ENCODE measurements around the gene ATP1A3.
"Not testable (repeated sequence)": the region's sequence is repeated elsewhere in the genome, so short reads cannot be mapped to it uniquely, and the experiment has no call there.

Gene ATP1A3

DNA sequence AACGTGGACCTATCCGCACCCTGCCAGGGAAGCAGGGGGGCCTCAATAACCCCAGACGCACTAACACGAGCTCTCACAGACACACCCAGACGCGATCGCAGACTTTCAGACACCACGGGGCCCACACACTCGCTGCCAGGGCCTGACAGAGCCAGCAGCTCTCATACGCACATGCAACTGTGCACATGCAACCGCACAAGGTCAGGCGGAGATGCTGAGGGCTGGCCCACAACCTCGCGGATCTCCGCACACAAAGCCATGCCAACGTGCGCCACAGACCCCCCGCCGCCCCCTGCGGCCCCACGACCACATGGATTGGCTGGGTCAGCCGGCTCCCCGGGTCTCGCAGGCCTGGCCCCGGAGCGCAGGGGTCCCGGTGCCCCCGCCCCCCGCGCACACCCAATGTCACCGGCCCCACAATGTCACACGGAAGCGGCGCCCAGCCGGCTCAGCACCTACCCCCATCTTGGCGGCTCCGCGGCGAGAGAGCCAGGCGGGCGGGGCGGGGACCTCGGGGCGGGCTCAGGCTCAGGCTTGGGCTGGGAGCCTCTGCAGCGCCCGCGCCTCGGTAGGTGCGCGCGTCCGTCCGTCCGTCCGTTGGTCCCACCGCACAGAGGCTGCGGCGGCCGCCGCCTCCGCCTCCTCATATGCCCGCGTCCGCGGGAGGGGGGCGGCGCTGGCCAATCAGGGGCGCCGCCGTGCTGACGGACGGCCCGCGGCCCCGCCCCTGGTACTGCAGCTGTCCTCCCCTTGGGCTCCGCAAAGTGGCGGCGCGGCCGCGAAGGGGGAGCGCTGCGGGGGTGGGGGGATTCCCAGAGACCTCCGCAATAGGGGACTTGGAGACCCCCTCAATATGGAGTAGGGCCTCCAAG is at the start of gene ATP1A3:
ATP1A3 (minus strand) TSS at position 619 of the 872 bp plus-strand sequence; CDS start at position 465, 154 bp downstream.
- DNase-seq (ENCODE audit: low spot score), result peak; percentile 90

DNA sequence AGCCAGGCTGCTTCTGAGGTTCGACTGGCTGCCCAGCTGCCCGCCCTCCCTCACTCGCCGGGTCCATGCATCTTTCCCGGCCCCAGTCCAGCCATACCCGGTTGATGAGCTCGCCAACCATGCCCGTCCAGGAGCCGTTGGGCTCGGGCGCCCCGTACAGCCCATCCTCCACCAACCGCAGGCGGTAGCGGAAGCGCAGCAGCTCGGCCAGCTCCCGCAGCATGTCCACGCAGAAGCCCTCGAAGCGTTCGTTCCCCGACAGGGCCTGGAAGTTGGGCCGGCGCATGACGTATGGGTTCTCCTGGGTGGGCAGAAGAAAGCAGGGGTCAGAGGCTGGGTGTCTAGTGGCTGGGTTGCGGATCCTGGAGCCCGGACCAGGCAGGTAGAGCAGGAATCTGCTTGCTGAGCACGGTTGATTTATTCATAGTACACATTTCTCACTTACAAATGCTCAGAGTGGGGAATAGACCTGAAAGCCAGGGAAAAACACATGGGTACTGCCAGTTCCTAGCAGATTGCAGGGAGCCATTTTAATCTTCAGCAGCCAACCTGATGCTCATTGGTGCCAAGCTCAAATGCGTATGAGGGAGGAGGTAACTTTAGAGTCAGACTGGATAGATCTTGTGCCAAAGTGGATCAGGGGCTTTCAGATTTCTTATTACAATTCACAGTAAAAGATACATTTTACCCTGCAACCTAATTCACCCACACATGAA is 48.6 kb upstream of the ATP1A3 start:
- no peak for DNase-seq (ENCODE audit: low spot score)

DNA sequence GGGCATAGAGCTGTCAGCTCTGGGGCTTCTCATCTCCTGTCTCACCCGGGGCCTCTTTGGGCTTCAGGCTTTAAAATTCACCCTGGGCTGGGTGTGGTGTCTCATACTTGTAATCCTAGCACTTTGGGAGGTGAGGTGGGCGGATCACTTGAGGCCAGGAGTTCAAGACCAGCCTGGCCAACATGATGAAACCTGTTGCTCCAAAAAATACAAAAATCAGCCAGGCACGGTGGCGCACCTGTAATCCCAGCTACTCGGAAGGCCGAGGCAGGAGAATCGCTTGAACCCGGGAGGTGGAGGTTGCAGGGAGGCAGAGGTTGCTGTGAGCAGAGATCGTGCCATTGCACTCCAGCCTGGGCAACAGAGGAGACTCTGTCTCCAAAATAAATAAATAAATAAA is 46.5 kb upstream of the ATP1A3 start:
- DNase-seq (ENCODE audit: low spot score), result not testable (repeated sequence)

DNA sequence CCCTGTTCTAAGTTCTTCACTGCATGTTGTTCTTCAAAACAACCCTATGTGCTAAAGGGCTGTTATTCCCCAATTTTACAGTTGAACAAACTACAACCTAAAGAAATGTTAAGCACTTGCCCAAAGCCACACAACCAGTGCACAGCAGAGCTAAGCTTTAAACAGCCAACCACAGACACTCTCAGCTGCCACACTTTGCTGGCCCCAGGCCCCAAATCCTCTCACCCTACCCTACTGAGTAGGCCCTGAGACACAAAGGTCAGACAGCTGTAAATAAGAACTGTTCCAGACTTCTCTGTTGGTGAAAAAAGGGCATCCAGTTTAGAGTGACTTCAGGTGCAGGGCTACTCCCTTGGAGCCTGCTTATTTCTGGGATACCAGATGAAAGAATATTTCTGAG is 46.0 kb upstream of the ATP1A3 start:
- no peak for DNase-seq (ENCODE audit: low spot score)

DNA sequence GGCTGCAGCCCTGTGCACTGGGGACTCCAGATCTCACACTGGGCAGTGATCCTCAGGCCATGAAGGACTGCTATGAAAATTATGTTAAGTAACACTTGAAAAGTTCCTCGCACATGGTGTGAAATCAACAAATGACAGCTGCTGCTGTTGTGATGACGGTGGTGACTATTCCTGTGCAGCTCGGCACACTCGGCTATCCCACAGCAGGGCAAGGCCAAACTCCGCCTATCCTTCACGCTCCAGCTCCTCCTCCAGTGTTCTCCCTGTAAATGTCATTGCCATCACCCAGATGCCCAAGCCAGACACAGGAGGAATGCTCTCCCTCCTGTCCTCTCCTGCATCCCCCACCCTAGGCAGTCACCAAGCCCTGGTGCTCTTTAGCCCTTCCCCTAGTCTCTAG is 44.6 kb upstream of the ATP1A3 start:
- DNase-seq (ENCODE audit: low spot score), result no peak

DNA sequence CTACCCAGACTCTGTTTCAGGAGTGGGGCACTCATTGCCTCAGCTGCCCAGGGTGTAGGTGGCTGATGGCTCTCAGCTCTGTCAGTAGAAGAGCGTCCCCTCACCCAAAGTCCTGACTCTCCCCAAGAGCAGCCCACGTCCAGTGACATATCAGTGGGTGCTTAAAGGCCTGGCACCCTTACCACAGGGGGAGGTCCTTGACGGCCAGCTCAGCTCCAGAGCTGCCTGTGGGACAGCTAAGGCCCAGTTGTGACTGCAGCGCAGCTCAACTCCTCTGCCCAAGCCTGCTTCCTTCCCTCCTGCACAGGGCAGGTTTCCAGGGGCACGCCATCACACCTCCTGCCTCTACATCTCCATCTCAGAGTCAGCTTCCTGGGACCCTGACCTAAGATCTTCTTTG is 43.6 kb upstream of the ATP1A3 start:
- no peak for DNase-seq (ENCODE audit: low spot score)

DNA sequence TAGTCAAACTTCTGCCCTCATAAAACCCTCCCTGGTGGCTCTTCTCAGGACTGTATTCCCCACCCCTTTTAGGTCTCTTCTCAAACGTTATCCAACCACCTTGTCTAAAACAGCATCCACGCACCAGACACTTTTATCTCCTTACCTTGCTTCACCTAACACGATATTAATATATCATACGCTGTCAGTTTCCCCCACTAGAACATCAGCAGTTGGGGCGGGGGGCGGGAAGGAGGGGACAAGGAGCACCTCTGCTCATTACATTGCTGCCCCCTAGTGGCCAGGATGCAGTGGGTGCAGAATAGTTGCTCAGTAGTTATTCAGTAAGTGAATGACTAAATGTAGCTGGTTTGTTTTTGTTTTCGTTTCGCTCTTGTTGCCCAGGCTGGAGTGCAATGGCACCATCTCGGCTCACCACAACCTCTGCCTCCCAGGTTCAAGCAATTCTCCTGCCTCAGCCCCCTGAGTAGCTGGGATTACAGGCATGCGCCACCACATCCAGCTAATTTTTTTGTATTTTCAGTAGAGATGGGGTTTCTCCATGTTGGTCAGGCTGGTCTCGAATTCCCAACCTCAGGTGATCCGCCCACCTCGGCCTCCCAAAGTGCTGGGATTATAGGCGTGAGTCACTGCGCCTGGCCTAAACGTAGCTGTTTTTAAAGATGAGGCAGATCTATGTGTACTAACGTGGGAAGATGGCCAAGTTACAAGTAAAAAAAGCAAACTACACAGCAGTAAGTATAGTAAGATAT is 40.8 kb upstream of the ATP1A3 start:
- peak; percentile 87 for DNase-seq (ENCODE audit: low spot score)

DNA sequence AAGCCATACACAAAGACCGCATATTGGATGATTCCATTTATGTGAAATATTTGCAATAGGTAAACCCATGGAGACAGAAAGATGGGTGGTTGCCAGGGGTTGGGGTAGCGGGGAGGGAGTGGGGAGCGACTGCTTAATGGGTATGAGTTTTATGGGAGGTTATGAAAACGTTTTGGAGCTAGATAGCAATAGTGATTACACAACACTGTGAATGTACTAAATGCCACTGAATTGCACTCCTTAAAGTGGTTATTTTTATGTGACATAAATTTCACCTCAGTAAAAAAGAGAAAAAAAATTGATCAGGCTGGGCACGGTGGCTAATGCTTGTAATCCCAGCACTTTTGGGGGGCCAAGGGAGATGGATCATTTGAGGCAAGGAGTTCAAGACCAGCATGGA is 39.4 kb upstream of the ATP1A3 start:
- no peak for DNase-seq (ENCODE audit: low spot score)

DNA sequence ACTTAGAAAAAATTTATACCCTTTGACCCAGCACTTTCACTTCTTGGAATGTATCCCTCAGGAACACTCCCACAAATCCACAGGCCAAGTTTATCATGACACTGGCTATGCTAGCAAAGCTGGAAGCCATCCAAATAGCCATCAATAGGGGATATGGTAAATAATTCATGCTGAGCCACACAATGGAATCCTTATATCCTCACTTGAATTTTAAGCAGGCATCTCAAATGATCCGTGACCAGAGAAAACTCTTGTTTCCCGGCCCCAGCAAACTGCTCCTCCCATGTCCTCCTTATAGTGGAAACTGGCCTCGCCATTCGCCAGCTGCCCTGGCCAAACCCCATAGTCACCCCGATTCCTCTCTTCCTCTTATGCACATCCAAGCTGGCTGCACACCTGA is 38.4 kb upstream of the ATP1A3 start:
- DNase-seq (ENCODE audit: low spot score), result no peak

DNA sequence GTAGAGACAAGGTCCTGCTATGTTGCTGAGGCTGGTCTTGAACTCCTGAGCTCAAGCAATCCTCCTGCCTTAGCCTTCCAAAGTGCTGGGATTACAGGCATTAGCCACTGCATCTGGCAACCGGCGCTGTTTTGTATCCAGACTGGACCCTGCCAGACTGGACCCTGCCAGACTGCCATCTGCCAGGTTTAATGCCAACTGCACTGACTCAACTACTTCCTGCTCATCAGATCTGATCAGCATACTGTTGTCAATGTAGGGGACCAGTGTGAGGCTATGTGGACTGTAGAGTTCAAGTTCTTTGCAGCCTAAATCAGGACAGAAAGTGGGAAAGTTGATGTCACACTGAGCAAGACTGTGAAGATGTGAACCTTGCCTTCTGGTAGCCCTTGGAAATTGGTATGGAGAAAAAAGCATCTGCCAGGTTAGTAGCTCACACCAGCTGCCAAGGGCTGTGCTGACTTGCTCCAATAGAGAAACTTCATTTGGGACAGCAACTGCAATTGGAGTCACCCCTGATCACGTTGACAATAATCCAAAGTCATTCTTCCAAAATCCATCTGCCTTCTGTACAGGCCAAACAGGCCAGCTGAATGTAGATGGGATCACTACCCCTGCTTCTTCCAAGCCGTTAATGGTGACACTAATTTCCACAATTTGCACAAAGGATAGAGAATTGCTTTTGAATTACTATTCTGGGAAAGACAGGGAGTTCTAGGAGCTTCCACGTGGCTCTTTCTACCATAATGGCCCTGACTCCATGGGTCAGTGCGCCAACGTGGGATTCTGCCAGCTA is 36.8 kb upstream of the ATP1A3 start:
- no peak for DNase-seq (ENCODE audit: low spot score)

DNA sequence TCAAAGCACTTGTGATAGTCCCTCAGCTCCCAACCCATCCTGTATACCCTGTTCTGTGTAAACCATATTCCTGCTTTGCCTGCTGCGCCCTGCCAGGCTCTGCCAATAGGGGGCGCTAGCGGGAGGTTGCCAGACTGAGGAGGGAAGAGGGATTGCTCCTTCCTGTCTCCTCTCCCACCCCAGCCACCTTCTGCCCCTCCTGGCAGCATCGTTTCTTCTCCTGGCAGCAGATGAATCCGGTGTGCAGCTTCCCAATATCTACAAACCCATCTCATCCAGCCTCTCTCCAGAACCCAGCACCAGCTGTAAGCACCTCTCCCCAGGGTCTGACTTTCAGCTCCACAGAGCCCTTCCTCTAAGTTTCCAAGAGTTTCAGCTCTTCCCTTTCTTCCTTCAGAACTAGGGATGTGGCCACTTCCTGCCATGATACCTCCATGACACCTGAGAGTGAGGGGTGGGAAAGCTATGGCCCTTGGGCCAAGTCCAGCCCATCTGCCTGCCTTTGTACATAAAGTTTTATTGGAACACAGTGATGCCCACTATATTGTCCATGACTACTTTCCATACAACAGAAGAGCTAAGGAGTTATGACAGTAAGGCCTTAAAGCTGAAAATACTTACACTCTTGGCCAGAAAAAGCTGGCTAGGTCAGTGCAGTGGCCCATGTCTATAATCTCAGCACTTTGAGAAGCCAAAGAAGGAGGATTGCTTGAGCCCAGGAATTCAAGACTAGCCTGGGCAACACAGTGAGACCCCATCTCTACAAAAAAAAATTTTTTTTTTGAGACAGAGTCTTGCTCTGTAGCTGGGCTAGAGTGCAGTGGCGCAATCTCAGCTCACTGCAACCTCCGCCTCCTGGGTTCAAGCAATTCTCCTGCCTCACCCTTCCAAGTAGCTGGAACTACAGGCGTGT is 34.5 kb upstream of the ATP1A3 start:
- no peak for DNase-seq (ENCODE audit: low spot score)

DNA sequence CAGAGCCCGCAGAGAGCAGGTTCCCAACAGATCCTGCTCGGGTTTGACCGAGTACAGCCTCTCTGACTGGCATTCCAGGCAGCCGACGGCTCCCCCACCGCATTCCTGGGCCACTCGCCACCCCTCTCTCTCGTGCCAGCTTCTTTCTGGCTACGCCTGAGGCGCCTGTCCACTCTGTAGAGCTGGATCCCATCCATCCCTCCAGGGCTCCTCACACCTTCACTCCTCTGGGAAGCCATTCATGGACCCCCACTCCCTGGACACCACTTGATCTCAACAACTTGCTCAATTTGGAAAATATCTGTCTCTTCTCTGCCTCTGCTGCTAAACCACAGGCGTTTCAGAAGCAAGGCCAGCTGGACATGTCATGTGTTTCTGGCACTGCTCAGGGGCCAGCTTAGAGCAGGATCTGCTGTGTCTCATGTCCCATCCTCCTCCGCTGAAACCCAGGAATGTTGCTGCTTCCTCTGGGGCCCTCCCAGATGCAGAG is 30.6 kb upstream of the ATP1A3 start:
- DNase-seq (ENCODE audit: low spot score), result peak; percentile 93

DNA sequence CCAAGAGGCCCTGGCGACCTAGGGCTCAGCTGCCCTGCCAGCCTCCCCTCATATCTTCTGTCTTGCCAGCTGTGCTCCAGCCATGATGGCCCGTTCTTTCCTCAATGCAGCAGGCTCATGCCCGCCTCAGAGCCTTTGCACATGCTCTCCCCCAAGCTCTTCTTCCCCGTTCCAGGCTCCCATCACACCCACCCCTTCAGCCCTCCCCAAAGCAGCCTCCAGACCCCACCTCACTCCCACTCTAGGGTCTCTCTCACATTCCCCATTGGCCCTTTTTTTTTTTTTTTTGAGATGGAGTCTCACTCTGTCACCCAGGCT is 29.9 kb upstream of the ATP1A3 start:
- no peak for DNase-seq (ENCODE audit: low spot score)

DNA sequence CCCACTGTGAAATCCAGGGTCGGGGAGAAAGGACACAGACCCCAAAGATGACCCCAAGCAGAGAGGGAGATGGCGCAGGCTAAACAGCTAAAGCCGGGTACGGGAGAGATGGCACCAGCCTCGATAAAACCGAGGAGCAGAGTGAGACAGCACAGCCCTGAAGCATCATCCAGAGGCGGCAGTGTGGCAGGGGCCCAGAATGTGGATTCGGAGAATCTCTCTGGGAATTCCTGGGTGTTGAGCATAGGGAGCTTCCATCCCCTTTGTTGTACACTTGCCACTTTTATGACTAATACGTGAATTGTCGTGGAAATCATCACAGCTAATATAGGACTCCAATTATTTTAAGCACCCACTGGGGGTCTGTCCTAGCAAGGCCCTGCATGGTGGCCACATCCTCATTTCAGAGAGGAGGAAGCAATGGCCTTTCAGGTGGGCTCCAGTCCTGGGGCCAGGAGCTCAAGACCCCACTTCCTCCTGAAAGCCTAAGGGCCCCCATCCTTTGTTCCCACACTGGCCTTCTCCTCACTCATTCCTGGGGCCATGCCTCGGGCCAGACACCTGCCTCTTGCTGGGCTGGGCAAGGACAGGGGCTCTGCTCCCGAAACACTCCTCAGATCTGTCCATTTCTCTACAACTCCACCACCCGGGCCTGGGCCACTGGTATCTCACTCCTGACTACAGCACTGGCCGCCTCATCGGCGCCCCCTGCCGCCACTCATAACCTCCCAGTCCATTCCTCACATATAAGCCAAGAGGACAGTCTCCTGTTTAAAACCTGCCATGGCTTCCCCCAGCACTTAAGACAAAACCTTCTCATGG is 29.3 kb upstream of the ATP1A3 start:
- peak; percentile 64 for DNase-seq (ENCODE audit: low spot score)

DNA sequence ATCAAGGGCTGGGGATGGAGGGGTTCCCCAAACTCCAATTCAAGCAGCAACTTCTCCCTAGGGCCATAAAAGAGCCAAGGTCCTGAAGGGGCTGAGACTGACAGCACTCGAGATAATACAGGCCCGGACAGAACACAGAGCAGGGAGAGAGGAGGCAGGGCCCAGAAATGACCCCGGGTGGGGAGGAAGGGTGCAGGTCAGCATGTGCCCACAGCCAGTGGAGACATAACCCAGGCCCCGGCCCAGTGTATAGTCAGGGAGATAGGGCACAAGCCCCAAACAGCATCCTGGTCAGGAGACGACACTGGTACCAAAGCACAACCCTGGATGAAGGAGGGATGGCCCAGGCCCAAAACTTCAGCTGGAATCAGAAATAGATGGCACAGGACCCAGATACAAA is 28.6 kb upstream of the ATP1A3 start:
- no peak for DNase-seq (ENCODE audit: low spot score)

DNA sequence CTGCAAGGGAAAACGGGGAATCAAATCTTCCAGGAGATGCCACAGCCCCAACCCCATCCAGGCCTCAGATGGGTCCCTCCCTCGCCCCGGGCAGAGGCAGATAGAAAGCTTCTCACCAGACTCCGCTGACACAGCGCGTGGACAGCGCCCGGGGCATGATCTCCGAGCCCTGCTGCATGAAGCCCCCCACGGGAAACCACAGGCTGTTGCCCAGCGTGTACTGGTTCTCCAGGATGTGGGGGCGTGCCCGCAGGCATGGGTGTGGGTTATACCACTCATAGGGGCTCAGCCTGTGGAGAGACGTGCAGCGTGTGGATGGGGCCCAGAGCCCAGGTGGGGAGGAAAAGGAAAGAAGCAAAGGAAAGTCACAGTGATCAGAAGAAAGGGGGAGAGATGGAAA is 27.2 kb upstream of the ATP1A3 start:
- DNase-seq (ENCODE audit: low spot score), result no peak

DNA sequence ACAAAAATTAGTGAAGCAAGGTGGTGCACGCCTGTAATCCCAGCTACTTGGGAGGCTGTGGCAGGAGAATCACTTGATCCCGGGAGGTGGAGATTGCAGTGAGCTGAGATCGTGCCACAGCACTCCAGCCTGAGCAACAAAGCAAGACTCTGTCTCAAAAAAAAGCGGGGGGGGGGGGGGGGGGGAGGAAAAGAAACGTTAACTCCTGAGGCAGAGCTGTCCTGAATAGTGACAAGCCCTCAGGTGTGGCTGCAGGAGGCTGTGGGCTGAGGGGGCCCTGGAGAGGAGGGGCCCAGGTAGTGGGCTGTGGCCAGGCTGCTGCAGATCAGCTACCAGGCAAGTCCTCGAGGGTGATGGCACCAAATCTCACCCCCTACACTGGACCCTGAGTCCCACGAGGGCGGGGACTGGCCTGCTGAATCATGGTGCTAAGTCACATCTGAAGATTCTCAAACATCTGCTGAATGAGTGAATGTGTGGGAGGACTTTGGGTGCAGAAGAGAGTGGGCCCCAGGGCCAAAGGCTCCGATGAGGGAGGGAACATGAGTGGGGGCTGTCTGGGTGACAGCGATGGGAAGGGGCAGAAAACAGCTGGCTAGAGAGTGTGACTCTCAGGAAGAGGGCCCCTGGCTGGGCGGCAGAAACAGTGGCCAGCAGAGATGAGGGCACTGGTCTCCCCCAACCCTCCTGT is 24.6 kb upstream of the ATP1A3 start:
- DNase-seq (ENCODE audit: low spot score), result peak; percentile 55

DNA sequence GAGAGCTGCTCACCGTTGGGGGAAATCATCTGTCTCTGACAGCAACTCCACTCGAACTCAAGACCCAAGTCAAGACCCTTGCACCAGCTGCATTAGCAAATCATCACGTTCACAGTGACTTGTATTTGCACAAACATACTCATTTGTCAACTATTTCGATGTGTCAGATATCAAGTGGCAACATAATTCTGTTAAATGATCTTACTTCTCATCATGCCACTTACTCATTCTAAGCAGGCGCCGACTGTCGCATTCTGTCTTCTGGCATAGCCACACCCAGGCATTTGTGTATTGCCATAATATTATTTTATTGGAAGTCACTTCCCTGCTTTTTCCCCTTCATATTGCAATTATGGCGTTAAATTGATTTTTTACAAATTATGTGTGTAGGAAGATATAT is 23.0 kb upstream of the ATP1A3 start:
- DNase-seq (ENCODE audit: low spot score), result no peak

DNA sequence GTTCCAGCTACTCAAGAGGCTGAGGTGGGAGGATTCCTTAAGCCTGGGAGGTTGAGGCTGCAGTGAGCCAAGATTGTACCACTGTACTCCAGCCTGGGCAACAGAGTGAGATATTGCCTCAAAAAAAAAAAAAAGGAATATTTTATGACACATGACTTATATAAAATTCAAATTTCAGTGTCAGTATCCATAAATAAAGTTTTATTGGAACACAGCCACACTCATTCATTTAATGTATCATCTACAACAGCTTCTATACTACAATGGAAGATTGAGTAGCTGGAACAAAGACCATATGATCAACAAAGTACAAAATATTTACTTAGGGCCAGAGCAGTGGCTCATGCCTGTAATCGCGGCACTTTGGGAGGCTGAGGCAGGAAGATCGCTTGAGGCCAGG is 18.7 kb upstream of the ATP1A3 start:
- not testable (repeated sequence) for DNase-seq (ENCODE audit: low spot score)
